Gastroesophageal sphincter (tissue), 3 donors: Measurements from ENCODE around the gene EIF3J.

Experiments
- CTCF ChIP-seq, 4 experiments: fragments of 200-600 bp in 2 of 4; fragments of 450-650 bp in 2 of 4; sonication (generic) in 1 of 4; IDR thresholded peaks; one replicate each; pipeline ENCODE4 v1.5.1; 2017 to 2019; ENCODE audit warnings: antibody characterized with exemption in 4 of 4, mild to moderate bottlenecking in 2 of 4, moderate library complexity in 2 of 4
- EP300 ChIP-seq: sonication (generic); formaldehyde crosslinking; IDR thresholded peaks from one replicate; pipeline ENCODE4 v1.6.1; 2017; ENCODE audit warnings: antibody characterized with exemption, mild to moderate bottlenecking
- POLR2A ChIP-seq, 2 donors: fragments of 450-650 bp; IDR thresholded peaks; one replicate each; pipeline ENCODE4 v1.6.1; 2017; ENCODE audit warnings: antibody characterized with exemption in 2 of 2, mild to moderate bottlenecking in 2 of 2, moderate library complexity in 1 of 2
- POLR2AphosphoS5 ChIP-seq: sonication (generic); formaldehyde crosslinking; IDR thresholded peaks from one replicate; pipeline ENCODE4 v1.6.1; 2017; ENCODE audit warnings: antibody characterized with exemption

GRCh38 chr15:44535092-44535491 is 1.9 kb upstream of the EIF3J start:
- TF ChIP-seq CTCF (IDR thresholded peaks at IDR 0.05) (no peak), POLR2A (IDR thresholded peaks at IDR 0.05) (no peak), EP300 (no peak), POLR2AphosphoS5 (no peak)
